ENCODE measurements around the gene CAPN1. TPM values are rescaled to one million over a fixed set of nuclear protein-coding genes. Genes with fewer than 3 reads are reported as not detected.
"Not testable (repeated sequence)": the region's sequence is repeated elsewhere in the genome, so short reads cannot be mapped to it uniquely, and the experiment has no call there.

The CAPN1 gene
- total RNA-seq, 1 experiment from 2014 or later: 111 TPM

GRCh38 chr11:65242389-65242788 is 60.7 kb downstream of the CAPN1 start:
- intact Hi-C loops (cut with micrococcal nuclease): no loop called here
- DNase-seq (ENCODE audit: unreplicated experiment): no peak
- H3K9me3 Mint-ChIP-seq (ENCODE audit: unreplicated experiment): no peaks in the 10 kb centered on the region
- H3K36me3 Mint-ChIP-seq (ENCODE audit: insufficient read depth, unreplicated experiment): no peaks in the 10 kb centered on the region
- POLR2A ChIA-PET: no interaction called here
- TF ChIP-seq CTCF (IDR thresholded peaks at IDR 0.05; ENCODE audit: unreplicated experiment): no peak
- no peaks in the 10 kb centered on the region for H3K4me1 Mint-ChIP-seq (ENCODE audit: insufficient read depth, unreplicated experiment)
- H3K27ac Mint-ChIP-seq (ENCODE audit: low read depth, unreplicated experiment): no peak overlapping the region
- CTCF ChIA-PET: interaction anchor here (1.2 to 1.5 kb wide), 4 partner anchors 10 to 87 kb away, joined by 3 to 7 read pairs (median 4); no protein-coding TSS in a partner anchor
- no peaks in the 10 kb centered on the region for H3K27me3 Mint-ChIP-seq (ENCODE audit: insufficient read depth, unreplicated experiment)
- no peak overlapping the region for H3K4me3 Mint-ChIP-seq (ENCODE audit: unreplicated experiment)
- BruUV-seq (replicated peaks): no TSS peak

GRCh38 chr11:65243797-65244196 is 62.1 kb downstream of the CAPN1 start:
- DNase-seq (ENCODE audit: unreplicated experiment): no peak
- no peak overlapping the region for H3K4me3 Mint-ChIP-seq (ENCODE audit: unreplicated experiment)
- no peaks in the 10 kb centered on the region for H3K9me3 Mint-ChIP-seq (ENCODE audit: unreplicated experiment)
- intact Hi-C loops (cut with micrococcal nuclease): no loop called here
- CTCF ChIA-PET: interaction anchor here (0.6 to 1.5 kb wide), 9 partner anchors 9 to 465 kb away, joined by 3 to 7 read pairs (median 3); no protein-coding TSS in a partner anchor
- BruUV-seq (replicated peaks): no TSS peak
- no peak overlapping the region for H3K27ac Mint-ChIP-seq (ENCODE audit: low read depth, unreplicated experiment)
- POLR2A ChIA-PET: interaction anchor here (0.7 to 1.8 kb wide), 2 partner anchors 18 to 20 kb away, joined by 3 to 5 read pairs; partner anchors contain the start of gene POLA2
- H3K36me3 Mint-ChIP-seq (ENCODE audit: insufficient read depth, unreplicated experiment): no peaks in the 10 kb centered on the region
- no peak for TF ChIP-seq CTCF (IDR thresholded peaks at IDR 0.05; ENCODE audit: unreplicated experiment)
- no peaks in the 10 kb centered on the region for H3K4me1 Mint-ChIP-seq (ENCODE audit: insufficient read depth, unreplicated experiment)
- H3K27me3 Mint-ChIP-seq (ENCODE audit: insufficient read depth, unreplicated experiment): no peaks in the 10 kb centered on the region

- H3K4me3 Mint-ChIP-seq (ENCODE audit: unreplicated experiment); H3K27ac Mint-ChIP-seq (ENCODE audit: low read depth, unreplicated experiment); H3K36me3 Mint-ChIP-seq (ENCODE audit: insufficient read depth, unreplicated experiment); DNase-seq (ENCODE audit: unreplicated experiment); H3K4me1 Mint-ChIP-seq (ENCODE audit: insufficient read depth, unreplicated experiment); H3K27me3 Mint-ChIP-seq (ENCODE audit: insufficient read depth, unreplicated experiment); BruUV-seq (replicated peaks); intact Hi-C loops (cut with micrococcal nuclease); H3K9me3 Mint-ChIP-seq (ENCODE audit: unreplicated experiment): not testable (repeated sequence)
- ChIA-PET CTCF (interaction anchor here (0.8 to 1.4 kb wide), 2 partner anchors 20 to 71 kb away, joined by 3 read pairs; no protein-coding TSS in a partner anchor), POLR2A (interaction anchor here (1.8 kb wide), 1 partner anchor 17 kb away, joined by 5 read pairs; the partner anchor contains the start of gene POLA2)
Observed at GRCh38 chr11:65245046-65245445, 63.3 kb downstream of the CAPN1 start.

GRCh38 chr11:65246506-65246905 is 64.8 kb downstream of the CAPN1 start:
- POLR2A ChIA-PET: interaction anchor here (0.5 kb wide), 1 partner anchor 1151 kb away, joined by 3 read pairs; no protein-coding TSS in a partner anchor
- no peak for TF ChIP-seq CTCF (IDR thresholded peaks at IDR 0.05; ENCODE audit: unreplicated experiment)
- H3K4me3 Mint-ChIP-seq (ENCODE audit: unreplicated experiment): no peak overlapping the region
- H3K27ac Mint-ChIP-seq (ENCODE audit: low read depth, unreplicated experiment): no peak overlapping the region
- no peaks in the 10 kb centered on the region for H3K36me3 Mint-ChIP-seq (ENCODE audit: insufficient read depth, unreplicated experiment)
- H3K9me3 Mint-ChIP-seq (ENCODE audit: unreplicated experiment): no peaks in the 10 kb centered on the region
- CTCF ChIA-PET: interaction anchor here (0.6 to 1.8 kb wide), 3 partner anchors 8 to 265 kb away, joined by 3 to 6 read pairs (median 3); no protein-coding TSS in a partner anchor
- no peaks in the 10 kb centered on the region for H3K27me3 Mint-ChIP-seq (ENCODE audit: insufficient read depth, unreplicated experiment)
- no peak for DNase-seq (ENCODE audit: unreplicated experiment)
- H3K4me1 Mint-ChIP-seq (ENCODE audit: insufficient read depth, unreplicated experiment): peaks cover 5% of the 10 kb centered on the region
- intact Hi-C loops (cut with micrococcal nuclease): no loop called here
- BruUV-seq (replicated peaks): no TSS peak

GRCh38 chr11:65248184-65248710 is 66.5 kb downstream of the CAPN1 start:
- POLR2A ChIA-PET; intact Hi-C loops (cut with micrococcal nuclease); DNase-seq (ENCODE audit: unreplicated experiment); H3K36me3 Mint-ChIP-seq (ENCODE audit: insufficient read depth, unreplicated experiment); H3K4me3 Mint-ChIP-seq (ENCODE audit: unreplicated experiment); H3K27ac Mint-ChIP-seq (ENCODE audit: low read depth, unreplicated experiment); H3K27me3 Mint-ChIP-seq (ENCODE audit: insufficient read depth, unreplicated experiment); H3K4me1 Mint-ChIP-seq (ENCODE audit: insufficient read depth, unreplicated experiment); BruUV-seq (replicated peaks); H3K9me3 Mint-ChIP-seq (ENCODE audit: unreplicated experiment): not testable (repeated sequence)
- CTCF ChIA-PET: interaction anchor here (1.7 kb wide), 1 partner anchor 67 kb away, joined by 4 read pairs; no protein-coding TSS in a partner anchor

Data from MCF 10A (cell line).